ENCODE results near the gene INHBB. TPM values are rescaled to one million over a fixed set of nuclear protein-coding genes. Genes with fewer than 3 reads are reported as not detected.

Gene INHBB
- total and polyA plus RNA-seq, 4 donors, result 0.97 to 7.8 (median 5.8) TPM

DNA sequence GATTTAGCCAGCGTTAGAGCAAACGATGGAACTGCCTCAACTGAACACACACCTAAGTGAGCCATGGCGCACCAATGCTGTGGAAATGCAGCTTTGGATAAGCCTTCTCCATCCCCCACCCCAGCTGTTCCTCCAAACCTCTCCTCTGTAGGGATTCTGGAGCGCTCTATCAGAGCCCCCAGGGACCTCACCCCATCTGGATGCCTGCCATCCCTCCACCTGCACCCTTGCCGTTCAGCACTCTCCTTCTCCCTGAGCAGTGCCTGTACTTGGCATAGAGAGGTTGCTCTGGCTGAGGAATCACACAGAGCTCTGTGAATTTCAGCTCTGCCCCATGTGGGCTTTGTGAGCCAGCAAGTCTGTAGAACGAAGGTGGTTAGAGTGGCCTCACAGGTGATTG, 42.8 kb upstream of the INHBB start:
- H3K4me1 ChIP-seq (ENCODE audit: control insufficient read depth in 5 of 5, insufficient read depth in 5 of 5, low read length in 5 of 5), result no peaks in the 10 kb centered on the region
- no peak overlapping the region for H3K4me3 ChIP-seq
- TF ChIP-seq, protein P1, sequence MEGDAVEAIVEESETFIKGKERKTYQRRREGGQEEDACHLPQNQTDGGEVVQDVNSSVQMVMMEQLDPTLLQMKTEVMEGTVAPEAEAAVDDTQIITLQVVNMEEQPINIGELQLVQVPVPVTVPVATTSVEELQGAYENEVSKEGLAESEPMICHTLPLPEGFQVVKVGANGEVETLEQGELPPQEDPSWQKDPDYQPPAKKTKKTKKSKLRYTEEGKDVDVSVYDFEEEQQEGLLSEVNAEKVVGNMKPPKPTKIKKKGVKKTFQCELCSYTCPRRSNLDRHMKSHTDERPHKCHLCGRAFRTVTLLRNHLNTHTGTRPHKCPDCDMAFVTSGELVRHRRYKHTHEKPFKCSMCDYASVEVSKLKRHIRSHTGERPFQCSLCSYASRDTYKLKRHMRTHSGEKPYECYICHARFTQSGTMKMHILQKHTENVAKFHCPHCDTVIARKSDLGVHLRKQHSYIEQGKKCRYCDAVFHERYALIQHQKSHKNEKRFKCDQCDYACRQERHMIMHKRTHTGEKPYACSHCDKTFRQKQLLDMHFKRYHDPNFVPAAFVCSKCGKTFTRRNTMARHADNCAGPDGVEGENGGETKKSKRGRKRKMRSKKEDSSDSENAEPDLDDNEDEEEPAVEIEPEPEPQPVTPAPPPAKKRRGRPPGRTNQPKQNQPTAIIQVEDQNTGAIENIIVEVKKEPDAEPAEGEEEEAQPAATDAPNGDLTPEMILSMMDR (IDR thresholded peaks at IDR 0.05; ENCODE audit: control extremely low read depth, extremely low read depth), result no peak
- no peaks in the 10 kb centered on the region for H3K9me3 ChIP-seq (ENCODE audit: control insufficient read depth in 4 of 4, insufficient read depth in 3 of 4, low read length in 3 of 4)
- H3K36me3 ChIP-seq (ENCODE audit: control insufficient read depth in 4 of 4, insufficient read depth in 4 of 4, low read length in 4 of 4), result peaks cover 0 to 33% (median 7%) of the 10 kb centered on the region in 4 donors
- H3K9ac ChIP-seq (ENCODE audit: insufficient read depth in 1 of 2, low read length in 2 of 2), result no peak overlapping the region
- no peak overlapping the region for H3K27ac ChIP-seq (ENCODE audit: low read depth in 1 of 2, low read length in 1 of 2)
- ATAC-seq (ENCODE audit: insufficient read depth, low FRiP score) (no peak), DNase-seq (no peak)
- no peaks in the 10 kb centered on the region for H3K27me3 ChIP-seq (ENCODE audit: control insufficient read depth in 3 of 3, insufficient read depth in 3 of 3, low read length in 2 of 3)
- WGBS, 2 donors, result 82 to 84% methylated on average over 6 of the region's 6 CpGs

DNA sequence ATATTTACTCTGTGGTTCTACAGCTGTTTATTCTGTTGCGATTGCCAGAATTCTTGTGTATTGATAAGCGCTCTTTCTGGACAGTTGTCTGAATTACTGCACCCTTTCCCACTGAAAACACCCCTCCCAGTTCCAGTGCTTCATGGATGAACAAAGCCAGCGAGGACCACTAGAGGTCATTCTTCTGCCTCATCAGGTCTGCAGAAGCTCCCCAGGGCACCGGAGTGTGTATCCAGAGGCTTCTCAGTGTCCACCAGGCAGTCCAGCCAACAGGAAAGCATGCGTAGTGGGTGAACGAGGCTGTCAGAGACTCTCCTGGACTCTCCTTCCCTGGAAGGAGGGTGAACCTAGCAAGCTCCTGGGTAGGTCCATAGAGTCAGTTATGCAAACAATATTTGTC, 40.6 kb upstream of the INHBB start:
- ATAC-seq (ENCODE audit: insufficient read depth, low FRiP score), result no peak

DNA sequence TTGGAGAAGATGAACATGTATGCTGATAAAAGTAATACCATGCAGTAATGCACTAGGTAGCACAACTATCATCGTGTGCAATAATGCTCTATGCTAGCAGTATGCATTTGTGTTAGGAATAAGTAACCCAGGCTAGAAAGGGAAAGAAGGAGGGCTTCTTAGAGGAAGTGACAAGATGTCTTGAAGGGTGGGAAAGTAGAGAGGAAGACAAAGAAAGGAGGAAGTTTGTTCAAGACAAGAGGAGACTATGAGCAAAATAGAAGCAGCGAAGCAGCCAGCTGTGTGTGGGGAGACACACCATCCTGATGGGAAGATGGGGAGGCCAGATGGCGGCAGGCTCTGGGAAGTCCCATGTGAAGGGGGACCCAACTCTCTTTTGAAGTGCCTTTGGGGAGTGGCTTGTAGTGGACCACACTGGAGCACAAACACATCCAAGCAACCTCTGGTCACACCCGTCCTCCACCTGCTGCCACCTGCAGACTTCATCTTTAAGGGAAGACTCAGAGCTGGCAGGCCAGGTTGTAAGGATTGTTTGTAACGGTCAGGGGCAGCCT, 39.9 kb upstream of the INHBB start:
- TF ChIP-seq, protein P1 (IDR thresholded peaks at IDR 0.05; ENCODE audit: control extremely low read depth, extremely low read depth), result no peak
- 77 to 88% methylated on average over 5 of the region's 5 CpGs for WGBS, 2 donors
- no peaks in the 10 kb centered on the region for H3K4me1 ChIP-seq (ENCODE audit: control insufficient read depth in 5 of 5, insufficient read depth in 5 of 5, low read length in 5 of 5)
- H3K27me3 ChIP-seq (ENCODE audit: control insufficient read depth in 3 of 3, insufficient read depth in 3 of 3, low read length in 2 of 3), result no peaks in the 10 kb centered on the region
- no peak overlapping the region for H3K27ac ChIP-seq (ENCODE audit: low read depth in 1 of 2, low read length in 1 of 2)
- H3K9me3 ChIP-seq (ENCODE audit: control insufficient read depth in 4 of 4, insufficient read depth in 3 of 4, low read length in 3 of 4), result no peaks in the 10 kb centered on the region
- DNase-seq, result no peak
- peaks cover 0 to 21% (median 0%) of the 10 kb centered on the region in 4 donors for H3K36me3 ChIP-seq (ENCODE audit: control insufficient read depth in 4 of 4, insufficient read depth in 4 of 4, low read length in 4 of 4)
- no peak overlapping the region for H3K9ac ChIP-seq (ENCODE audit: insufficient read depth in 1 of 2, low read length in 2 of 2)
- ATAC-seq (ENCODE audit: insufficient read depth, low FRiP score), result no peak
- no peak overlapping the region for H3K4me3 ChIP-seq

More for the DNA sequence above, 40.6 kb upstream of the INHBB start:
- 77 to 81% methylated on average over 6 of the region's 6 CpGs for WGBS, 2 donors
- DNase-seq, result peak in 1 of 3 donors; percentile 40
- Histone ChIP-seq H3K27me3 (ENCODE audit: control insufficient read depth in 3 of 3, insufficient read depth in 3 of 3, low read length in 2 of 3) (no peaks in the 10 kb centered on the region), H3K9me3 (ENCODE audit: control insufficient read depth in 4 of 4, insufficient read depth in 3 of 4, low read length in 3 of 4) (no peaks in the 10 kb centered on the region), H3K36me3 (ENCODE audit: control insufficient read depth in 4 of 4, insufficient read depth in 4 of 4, low read length in 4 of 4) (peaks cover 0 to 24% (median under 1%) of the 10 kb centered on the region in 4 donors), H3K9ac (ENCODE audit: insufficient read depth in 1 of 2, low read length in 2 of 2) (no peak overlapping the region), H3K4me1 (ENCODE audit: control insufficient read depth in 5 of 5, insufficient read depth in 5 of 5, low read length in 5 of 5) (no peaks in the 10 kb centered on the region), H3K27ac (ENCODE audit: low read depth in 1 of 2, low read length in 1 of 2) (no peak overlapping the region), H3K4me3 (no peak overlapping the region)
- TF ChIP-seq, protein P1 (IDR thresholded peaks at IDR 0.05; ENCODE audit: control extremely low read depth, extremely low read depth), result no peak

DNA sequence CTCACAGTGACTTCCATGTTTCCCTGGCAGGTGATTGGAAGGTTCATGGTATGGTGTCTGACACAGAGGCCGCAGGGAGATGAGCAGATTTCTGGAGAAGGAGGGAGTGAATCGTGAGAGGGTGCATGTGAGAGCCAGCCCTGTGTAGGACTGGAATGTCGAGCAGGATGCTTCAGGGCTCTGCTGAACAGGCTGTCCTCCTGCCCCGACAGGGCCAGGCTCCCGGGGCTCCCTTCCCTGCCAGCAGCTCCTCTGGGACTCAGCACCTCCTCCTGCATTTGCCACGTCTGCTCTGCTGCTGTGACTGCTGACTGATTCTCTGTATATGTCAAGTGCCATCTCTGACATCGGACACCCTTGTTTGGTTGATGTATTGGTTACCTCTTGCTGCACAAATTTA, 38.5 kb upstream of the INHBB start:
- Histone ChIP-seq H3K4me1 (ENCODE audit: control insufficient read depth in 5 of 5, insufficient read depth in 5 of 5, low read length in 5 of 5) (peaks cover 0 to under 1% (median 0%) of the 10 kb centered on the region in 5 donors), H3K4me3 (no peak overlapping the region), H3K9ac (ENCODE audit: insufficient read depth in 1 of 2, low read length in 2 of 2) (no peak overlapping the region), H3K36me3 (ENCODE audit: control insufficient read depth in 4 of 4, insufficient read depth in 4 of 4, low read length in 4 of 4) (peaks cover 0 to 14% (median 0%) of the 10 kb centered on the region in 4 donors), H3K27ac (ENCODE audit: low read depth in 1 of 2, low read length in 1 of 2) (no peak overlapping the region), H3K9me3 (ENCODE audit: control insufficient read depth in 4 of 4, insufficient read depth in 3 of 4, low read length in 3 of 4) (no peaks in the 10 kb centered on the region), H3K27me3 (ENCODE audit: control insufficient read depth in 3 of 3, insufficient read depth in 3 of 3, low read length in 2 of 3) (no peaks in the 10 kb centered on the region)
- DNase-seq, result no peak
- TF ChIP-seq, protein P1 (IDR thresholded peaks at IDR 0.05; ENCODE audit: control extremely low read depth, extremely low read depth), result no peak
- ATAC-seq (ENCODE audit: insufficient read depth, low FRiP score), result no peak
- 84 to 91% methylated on average over 7 of the region's 7 CpGs for WGBS, 2 donors
